ENCODE data around the gene SRGAP2C. TPM values are rescaled to one million over a fixed set of nuclear protein-coding genes. Genes with fewer than 3 reads are reported as not detected.
"Not testable (repeated sequence)": the region's sequence is repeated elsewhere in the genome, so short reads cannot be mapped to it uniquely, and the experiment has no call there.

The SRGAP2C gene
- total RNA-seq, 2 experiments from 2014 or later, result 27.4 to 29.6 TPM

DNA sequence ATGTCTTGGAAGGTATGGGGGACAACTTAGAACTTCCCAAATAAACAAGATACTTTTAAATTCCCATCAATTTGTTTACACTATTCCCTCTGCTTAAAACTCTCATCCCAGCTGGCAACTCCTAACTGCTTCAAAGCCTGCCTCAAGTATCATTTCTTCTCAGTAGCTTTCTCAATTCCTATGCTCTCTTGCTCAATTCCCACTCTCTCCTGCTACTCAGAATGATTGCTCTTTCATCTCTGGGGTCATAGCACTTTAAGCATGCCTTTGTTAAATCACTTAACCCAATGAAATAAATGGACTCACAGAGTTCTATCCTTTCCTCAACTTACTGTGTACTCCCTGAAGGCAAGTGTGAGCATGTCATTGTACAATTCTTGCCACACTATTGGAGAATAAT is 19.5 kb upstream of the SRGAP2C start:
- POLR2A ChIA-PET; H3K27ac Mint-ChIP-seq; H3K9me3 Mint-ChIP-seq; CTCF ChIA-PET; H3K4me3 Mint-ChIP-seq; H3K36me3 Mint-ChIP-seq (ENCODE audit: low read depth); H3K4me1 Mint-ChIP-seq; H3K27me3 Mint-ChIP-seq; DNase-seq: not testable (repeated sequence)

DNA sequence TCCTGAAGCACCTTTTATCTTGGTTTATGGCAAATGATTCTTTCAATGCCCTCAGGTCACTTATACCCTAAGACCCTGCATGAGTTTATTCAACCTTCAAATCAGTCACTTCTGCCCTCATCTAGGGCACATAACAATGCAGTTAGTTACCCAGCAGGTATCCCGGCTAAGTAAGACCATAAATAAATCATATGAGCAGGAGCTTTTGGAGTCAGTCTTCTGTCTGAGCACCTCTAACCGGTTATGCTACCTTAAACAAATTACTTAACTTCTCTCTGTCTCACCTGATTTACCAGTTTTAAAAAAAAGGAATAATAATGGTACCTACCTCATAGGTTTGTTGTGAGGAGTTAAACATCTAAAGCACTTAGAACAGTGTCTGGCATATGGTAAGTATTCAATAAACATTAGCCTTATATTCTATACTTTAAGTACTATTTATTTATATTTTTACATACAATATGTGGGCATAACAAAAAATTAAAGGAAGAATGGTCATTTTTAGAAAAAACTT is 17.5 kb upstream of the SRGAP2C start:
- H3K9me3 Mint-ChIP-seq; H3K4me3 Mint-ChIP-seq; H3K27me3 Mint-ChIP-seq; POLR2A ChIA-PET; H3K27ac Mint-ChIP-seq; DNase-seq; CTCF ChIA-PET; H3K36me3 Mint-ChIP-seq (ENCODE audit: low read depth); H3K4me1 Mint-ChIP-seq: not testable (repeated sequence)

DNA sequence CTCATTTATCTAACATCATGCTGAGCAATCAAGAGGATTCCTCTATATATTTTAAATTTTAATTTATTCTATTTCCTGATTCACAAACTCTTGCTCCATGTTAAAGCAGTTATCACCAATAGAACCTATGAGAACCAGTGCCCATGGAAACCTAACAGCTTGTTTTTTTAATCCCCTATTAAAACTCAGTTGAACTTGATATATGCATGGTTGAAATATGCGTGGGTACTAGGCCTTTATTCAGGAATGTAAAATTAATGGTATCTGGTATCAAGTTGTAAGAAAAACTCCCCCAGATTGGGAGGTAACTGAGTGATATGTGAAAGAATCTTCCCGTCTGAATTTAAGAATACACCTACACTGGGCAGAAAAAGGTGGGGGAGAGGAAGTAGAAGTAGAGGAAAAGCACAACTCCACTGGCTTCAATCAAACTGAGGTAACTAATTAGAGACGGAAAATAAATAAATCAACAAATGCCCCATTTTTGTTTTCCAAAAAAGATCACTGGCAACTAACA is 16.6 kb upstream of the SRGAP2C start:
- DNase-seq; CTCF ChIA-PET; POLR2A ChIA-PET; H3K36me3 Mint-ChIP-seq (ENCODE audit: low read depth); H3K4me3 Mint-ChIP-seq; H3K27ac Mint-ChIP-seq; H3K27me3 Mint-ChIP-seq; H3K9me3 Mint-ChIP-seq; H3K4me1 Mint-ChIP-seq: not testable (repeated sequence)

DNA sequence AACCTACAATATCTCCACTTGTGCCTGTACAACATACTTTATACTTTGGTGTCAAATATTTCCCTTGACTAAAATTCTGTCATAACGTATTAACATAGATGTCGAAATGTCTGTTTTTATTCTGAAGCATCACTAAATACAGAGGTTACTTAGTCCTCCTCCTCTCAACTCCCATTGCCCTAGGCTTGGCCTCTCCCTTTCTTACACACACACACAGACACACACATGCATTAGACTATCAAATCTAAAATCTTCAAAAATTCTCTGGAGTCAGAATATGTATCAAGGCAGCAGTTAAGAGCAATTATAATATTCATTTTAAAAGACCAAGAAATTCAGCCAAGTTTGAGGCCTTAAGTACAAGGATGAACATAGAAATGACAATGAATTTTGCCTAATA is 8.1 kb upstream of the SRGAP2C start:
- H3K4me1 Mint-ChIP-seq; H3K27me3 Mint-ChIP-seq; H3K27ac Mint-ChIP-seq; DNase-seq; H3K9me3 Mint-ChIP-seq; CTCF ChIA-PET; POLR2A ChIA-PET; H3K36me3 Mint-ChIP-seq (ENCODE audit: low read depth); H3K4me3 Mint-ChIP-seq: not testable (repeated sequence)

DNA sequence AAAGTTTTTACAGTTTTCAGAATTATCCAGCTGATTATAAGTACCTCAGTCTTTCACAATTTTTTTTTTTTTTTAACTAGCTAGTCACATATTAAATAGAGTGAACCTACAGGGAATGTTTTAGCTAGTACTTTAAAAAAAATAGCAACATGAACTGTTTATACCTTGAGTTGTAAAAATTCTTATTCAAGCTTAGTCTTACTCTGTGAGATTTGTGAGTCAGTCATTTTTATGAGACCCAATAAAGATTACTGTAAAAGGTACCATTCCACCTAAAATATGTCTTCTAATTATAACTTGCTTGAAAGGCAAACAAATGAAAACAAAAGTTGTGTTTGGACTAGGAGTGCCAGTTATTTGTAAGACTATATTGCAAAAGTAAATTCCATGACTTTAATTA is 6.6 kb upstream of the SRGAP2C start:
- H3K4me1 Mint-ChIP-seq; H3K36me3 Mint-ChIP-seq (ENCODE audit: low read depth); H3K9me3 Mint-ChIP-seq; DNase-seq; H3K4me3 Mint-ChIP-seq; H3K27ac Mint-ChIP-seq; POLR2A ChIA-PET; CTCF ChIA-PET; H3K27me3 Mint-ChIP-seq: not testable (repeated sequence)

DNA sequence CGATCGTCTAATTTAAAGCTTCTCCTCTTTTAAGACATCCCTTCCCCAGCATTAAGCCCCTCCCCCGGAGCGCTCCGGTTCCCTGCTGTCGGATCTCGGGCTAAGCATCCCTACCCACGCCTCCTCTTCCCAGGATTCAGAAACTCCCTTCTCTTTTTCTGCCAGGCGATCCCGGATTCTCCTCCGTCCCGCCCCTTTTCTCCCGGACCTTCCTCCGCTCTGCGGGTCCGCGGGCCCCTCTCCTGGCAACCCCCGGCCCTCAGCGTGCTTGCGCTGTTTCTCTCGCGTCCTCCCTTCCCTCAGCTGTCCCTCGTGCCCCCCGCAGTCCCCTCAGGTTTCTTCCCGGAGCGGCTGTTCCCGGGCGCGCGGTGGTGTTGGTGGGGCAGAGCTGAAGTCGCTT is 908 bp upstream of the SRGAP2C start:
- H3K27ac Mint-ChIP-seq; H3K36me3 Mint-ChIP-seq (ENCODE audit: low read depth); H3K9me3 Mint-ChIP-seq; POLR2A ChIA-PET; H3K27me3 Mint-ChIP-seq; DNase-seq; CTCF ChIA-PET; H3K4me1 Mint-ChIP-seq: not testable (repeated sequence)
- H3K4me3 Mint-ChIP-seq, result peak overlapping the region; percentile 51

DNA sequence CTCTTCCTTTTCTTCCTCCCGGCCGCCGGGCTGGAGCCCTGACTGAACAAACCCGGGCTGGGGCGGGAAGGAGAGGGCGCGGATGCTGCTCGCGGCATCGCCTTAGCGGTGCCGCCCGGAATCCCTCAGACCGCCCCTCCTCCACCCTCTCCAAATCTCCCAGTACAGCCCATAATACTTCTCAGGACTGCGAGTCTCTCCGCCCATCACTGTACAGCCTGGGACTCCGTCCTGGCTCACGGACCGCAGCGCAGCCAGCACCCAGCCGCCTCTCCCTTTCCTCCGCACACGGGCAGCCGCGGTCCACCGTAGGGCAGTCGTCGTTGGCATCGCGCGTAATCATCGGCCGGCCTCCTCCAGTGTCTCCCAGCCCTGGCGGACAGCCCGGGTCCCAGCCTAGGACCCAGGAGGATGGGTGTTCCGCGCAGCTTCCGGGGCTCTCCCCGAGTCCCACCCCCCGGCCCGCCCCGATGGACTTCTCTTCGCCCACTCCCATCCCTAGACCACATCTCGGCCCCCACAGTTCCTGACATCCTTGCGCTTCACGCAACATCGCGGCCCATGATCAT is 449 bp downstream of the SRGAP2C start:
- H3K27ac Mint-ChIP-seq; H3K27me3 Mint-ChIP-seq; CTCF ChIA-PET; POLR2A ChIA-PET; H3K4me1 Mint-ChIP-seq; H3K36me3 Mint-ChIP-seq (ENCODE audit: low read depth); DNase-seq; H3K9me3 Mint-ChIP-seq: not testable (repeated sequence)
- peak overlapping the region; percentile 95 for H3K4me3 Mint-ChIP-seq

DNA sequence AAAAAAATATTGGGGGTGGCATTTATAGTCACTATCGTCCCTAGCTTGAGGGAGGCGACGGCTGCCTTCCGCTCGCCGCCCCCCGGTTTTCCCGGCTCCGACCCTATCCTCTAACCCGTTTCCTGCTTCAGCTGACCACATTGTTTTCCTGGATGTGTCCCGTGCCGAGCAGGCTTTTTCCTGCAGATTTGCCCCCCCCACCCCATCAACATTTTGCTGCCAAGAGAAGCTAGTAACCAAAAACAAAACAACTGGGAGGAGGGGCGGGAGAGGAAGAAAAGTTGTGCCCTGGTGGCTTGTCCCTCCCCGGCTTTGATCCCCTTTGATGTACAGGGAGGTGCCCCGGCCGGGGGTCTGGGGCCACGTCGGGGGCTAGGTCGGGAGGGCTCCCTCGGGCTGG is 1.4 kb downstream of the SRGAP2C start:
- H3K9me3 Mint-ChIP-seq; POLR2A ChIA-PET; H3K27me3 Mint-ChIP-seq; CTCF ChIA-PET; DNase-seq; H3K4me1 Mint-ChIP-seq; H3K27ac Mint-ChIP-seq; H3K36me3 Mint-ChIP-seq (ENCODE audit: low read depth); H3K4me3 Mint-ChIP-seq: not testable (repeated sequence)

GRCh38 chr1:121187914-121188313 is 3.1 kb downstream of the SRGAP2C start:
- H3K27ac Mint-ChIP-seq; CTCF ChIA-PET; H3K9me3 Mint-ChIP-seq; H3K4me1 Mint-ChIP-seq; POLR2A ChIA-PET; H3K4me3 Mint-ChIP-seq; DNase-seq; H3K36me3 Mint-ChIP-seq (ENCODE audit: low read depth); H3K27me3 Mint-ChIP-seq: not testable (repeated sequence)

DNA sequence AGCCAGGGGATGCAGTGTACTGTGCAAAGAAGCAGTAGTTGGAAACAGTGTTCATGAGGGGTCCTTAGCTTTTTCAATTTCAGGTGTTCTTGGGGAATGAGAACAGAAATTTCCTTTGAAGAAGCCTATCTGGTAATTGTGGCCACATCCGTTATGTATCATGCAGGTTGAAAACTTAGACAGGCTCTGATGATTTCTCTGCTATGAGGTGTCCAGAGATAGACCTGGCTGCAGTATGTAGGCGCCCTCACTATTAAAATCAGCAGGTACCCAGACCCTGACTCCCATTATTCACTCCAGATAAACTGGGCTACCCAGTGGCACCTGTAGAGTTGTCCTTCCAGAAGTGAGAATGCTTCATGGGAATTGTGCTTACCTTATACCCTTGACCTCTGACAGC is 7.7 kb downstream of the SRGAP2C start:
- CTCF ChIA-PET, H3K4me1 Mint-ChIP-seq, H3K9me3 Mint-ChIP-seq: not testable (repeated sequence)

GRCh38 chr1:121197095-121197882 is 12.5 kb downstream of the SRGAP2C start:
- DNase-seq; H3K4me3 Mint-ChIP-seq; H3K9me3 Mint-ChIP-seq; H3K4me1 Mint-ChIP-seq; H3K27ac Mint-ChIP-seq; CTCF ChIA-PET; POLR2A ChIA-PET; H3K36me3 Mint-ChIP-seq (ENCODE audit: low read depth); H3K27me3 Mint-ChIP-seq: not testable (repeated sequence)

More for the DNA sequence above, 7.7 kb downstream of the SRGAP2C start:
- H3K36me3 Mint-ChIP-seq (ENCODE audit: low read depth); H3K4me3 Mint-ChIP-seq; POLR2A ChIA-PET; DNase-seq; H3K27ac Mint-ChIP-seq; H3K27me3 Mint-ChIP-seq: not testable (repeated sequence)

GRCh38 chr1:121199763-121200162 is 15.0 kb downstream of the SRGAP2C start:
- H3K27me3 Mint-ChIP-seq; H3K4me3 Mint-ChIP-seq; H3K27ac Mint-ChIP-seq; DNase-seq; H3K9me3 Mint-ChIP-seq; H3K4me1 Mint-ChIP-seq; CTCF ChIA-PET; POLR2A ChIA-PET; H3K36me3 Mint-ChIP-seq (ENCODE audit: low read depth): not testable (repeated sequence)

- H3K27ac Mint-ChIP-seq; H3K4me3 Mint-ChIP-seq; POLR2A ChIA-PET; DNase-seq; H3K27me3 Mint-ChIP-seq; H3K36me3 Mint-ChIP-seq (ENCODE audit: low read depth); H3K9me3 Mint-ChIP-seq; H3K4me1 Mint-ChIP-seq; CTCF ChIA-PET: not testable (repeated sequence)
Observed at GRCh38 chr1:121200232-121200631, 15.5 kb downstream of the SRGAP2C start.
